Measurements from ENCODE around the gene APOBEC3C.
"Not testable (repeated sequence)": the region's sequence is repeated elsewhere in the genome, so short reads cannot be mapped to it uniquely, and the experiment has no call there.

- TF ChIP-seq CTCF (IDR thresholded peaks at IDR 0.05; ENCODE audit: low read depth, low read length, poor library complexity, severe bottlenecking); EZH2phosphoT487 (IDR thresholded peaks at IDR 0.05; ENCODE audit: borderline replicate concordance, low read length): not testable (repeated sequence)
Measured at GRCh38 chr22:39049486-39049885, 35.4 kb downstream of the APOBEC3C start.

All from DOHH2 (cell line).